NCI-H187 treated with DMSO at 0.1 percent for 48 hours (cell line): ENCODE measurements around the gene RPS6KA5.

Experiments used
- DNase-seq: peaks from one replicate; lab custom pipeline; 2025; lab: John Stamatoyannopoulos, UW

The RPS6KA5 gene

DNA sequence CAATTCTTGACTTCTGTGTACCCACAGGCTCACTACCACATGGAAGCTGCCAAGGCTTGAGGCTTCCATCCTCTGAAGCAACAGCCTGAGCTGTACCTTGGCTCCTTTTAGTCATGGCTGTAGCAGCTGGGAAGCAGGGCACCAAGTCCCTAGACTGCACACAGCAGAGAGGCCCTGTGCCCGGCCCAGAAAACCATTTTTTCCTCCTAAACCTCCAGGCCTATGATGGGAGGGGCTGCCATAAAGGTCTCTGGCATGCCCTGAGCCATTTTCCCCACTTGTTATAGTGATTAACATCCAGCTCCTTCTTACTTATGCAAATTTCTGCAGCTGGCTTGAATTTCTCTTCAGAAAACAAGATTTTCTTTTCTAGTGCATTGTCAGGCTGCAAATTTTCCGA lies 121.8 kb downstream of the RPS6KA5 start:
- no peak for DNase-seq

GRCh38 chr14:90936757-90937440 lies 123.5 kb downstream of the RPS6KA5 start:
- no peak for DNase-seq

DNA sequence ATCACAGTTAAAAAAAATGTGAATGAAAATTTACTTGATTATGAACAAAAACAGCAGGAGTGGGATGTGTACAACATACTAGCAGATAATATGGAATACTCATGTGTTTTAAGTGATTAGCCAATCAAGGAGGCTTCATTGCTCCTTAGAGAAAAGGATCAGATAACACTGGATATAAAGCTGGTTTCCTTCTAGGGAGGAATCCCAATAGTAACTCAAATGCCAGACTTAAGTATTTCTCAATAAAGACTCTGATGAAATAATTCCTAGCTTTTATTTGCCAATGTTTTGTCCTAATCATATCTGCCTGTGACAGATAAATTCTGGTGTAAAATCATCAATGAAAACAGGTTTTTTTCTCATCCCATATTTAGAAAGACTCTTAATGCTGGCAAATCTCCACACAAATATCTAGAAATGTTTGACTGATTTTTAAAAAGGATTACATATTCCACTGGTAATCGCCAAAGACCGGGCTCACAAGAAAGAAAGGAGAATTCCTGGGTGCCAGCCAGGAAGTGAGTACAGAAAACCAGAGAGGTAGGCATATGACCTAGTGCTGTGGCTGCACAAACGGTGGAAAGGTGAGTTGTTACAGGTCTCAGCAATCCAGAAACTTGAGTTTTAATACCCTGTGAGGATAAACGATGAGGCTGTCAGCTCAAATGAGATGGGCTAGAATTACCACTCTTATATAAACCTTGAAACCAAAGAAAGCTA lies 135.7 kb downstream of the RPS6KA5 start:
- no peak for DNase-seq

- DNase-seq, result no peak
Measured at GRCh38 chr14:90922141-90922540, 138.3 kb downstream of the RPS6KA5 start.

GRCh38 chr14:90911121-90911520 lies 149.3 kb downstream of the RPS6KA5 start:
- DNase-seq, result no peak

DNA sequence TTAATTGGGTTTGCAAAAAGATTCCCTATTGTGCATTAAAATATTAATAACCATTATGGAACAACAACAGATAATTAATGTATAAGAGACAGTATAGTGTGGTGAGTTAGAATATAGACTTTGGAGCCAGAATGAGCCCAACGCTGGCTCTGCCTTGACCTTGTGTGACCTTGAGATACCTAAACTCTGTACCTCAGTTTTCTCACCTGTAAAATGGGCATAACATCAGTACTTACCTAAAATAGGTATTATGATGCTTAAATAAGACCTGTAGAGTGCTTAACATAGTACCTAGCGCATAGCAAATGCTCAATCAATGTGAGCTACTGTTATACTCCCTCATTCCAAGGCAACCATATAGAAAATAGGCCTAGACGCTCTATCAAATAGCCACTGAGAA lies 153.3 kb downstream of the RPS6KA5 start:
- no peak for DNase-seq

GRCh38 chr14:90905531-90905930 lies 154.9 kb downstream of the RPS6KA5 start:
- no peak for DNase-seq

DNA sequence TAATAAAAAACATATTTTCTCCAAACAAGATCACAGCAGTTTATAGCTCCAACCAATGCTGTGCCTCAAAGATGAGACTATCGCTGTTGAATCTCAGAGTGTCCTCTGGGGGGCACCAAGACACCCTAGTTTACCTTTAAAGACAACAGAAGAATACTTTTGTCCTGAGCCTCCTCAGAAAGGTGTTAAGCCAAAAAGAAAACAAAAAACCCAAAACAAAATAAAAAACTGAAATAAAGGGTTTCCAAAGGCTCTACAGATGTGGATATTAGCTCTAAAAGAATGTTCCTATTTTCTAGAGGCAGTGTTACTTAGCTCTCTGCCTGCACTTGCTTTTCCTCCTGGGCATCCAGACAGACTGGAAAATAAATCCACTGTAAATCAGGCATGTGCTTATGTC lies 157.3 kb downstream of the RPS6KA5 start:
- DNase-seq, result peak; percentile 8

DNA sequence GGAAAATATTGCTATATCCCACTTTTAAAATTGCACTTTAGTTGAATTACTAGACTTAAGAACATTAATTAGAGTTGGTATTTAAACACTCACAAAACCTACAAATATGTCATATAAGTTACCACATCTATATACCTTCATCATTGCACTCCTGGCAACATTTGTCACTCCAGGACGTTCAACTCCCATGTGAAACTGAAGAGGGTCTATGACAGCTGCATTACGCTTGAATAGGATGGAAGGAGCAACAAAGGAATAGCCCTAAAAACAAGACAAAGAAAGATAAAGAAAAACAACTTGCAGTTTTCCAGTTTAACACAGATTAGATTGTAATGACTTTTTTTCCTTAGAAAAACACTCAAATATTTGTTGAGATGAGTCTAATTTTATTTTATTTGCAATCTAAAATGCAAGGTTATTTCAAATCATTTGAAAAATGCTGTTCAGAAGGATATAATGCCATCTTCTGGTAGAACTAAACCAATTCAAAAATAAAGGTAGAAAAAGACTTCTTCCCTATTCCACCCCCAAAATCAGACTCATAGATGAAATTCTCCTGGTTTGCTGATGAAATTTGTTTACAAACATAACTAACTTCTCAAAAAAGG lies 159.9 kb downstream of the RPS6KA5 start:
- no peak for DNase-seq

DNA sequence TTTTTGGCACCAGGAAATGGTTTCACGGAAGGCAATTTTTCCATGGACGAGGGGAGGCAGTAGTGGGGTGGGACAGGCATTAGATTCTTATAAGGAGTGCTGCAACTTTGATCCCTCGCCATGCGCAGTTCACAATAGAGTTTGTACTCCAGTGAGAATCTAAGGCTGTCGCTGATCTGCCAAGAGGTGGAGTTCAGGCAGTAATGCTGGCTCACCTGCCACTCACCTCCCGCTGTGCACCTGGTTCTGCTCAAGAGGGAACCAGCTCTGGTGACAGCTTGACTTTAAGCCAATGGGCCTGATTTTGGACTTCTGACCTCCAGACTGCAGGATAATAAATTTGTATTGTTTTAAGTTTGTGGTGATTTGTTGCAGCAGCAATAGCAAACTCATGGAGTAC lies 163.4 kb downstream of the RPS6KA5 start:
- no peak for DNase-seq

DNA sequence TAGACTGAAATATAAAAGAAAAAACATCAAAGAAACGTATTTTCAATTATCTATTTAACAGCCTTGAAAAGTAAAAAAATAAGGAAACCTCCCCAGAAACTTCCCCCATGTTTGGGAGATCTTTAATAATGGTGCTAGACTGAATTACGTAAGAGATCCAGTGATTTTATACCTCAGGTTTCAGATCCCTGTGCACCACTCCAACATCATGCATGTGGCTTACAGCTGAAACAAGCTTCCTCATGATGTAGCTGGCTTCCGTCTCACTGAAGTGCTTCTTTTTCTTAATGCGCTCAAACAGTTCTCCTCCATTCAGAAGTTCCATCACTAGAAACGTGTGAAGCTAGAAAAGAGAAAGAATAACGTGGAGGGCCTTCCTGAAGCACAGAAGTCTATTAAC lies 166.2 kb downstream of the RPS6KA5 start:
- no peak for DNase-seq

- no peak for DNase-seq
Measured at GRCh38 chr14:90893510-90893909, 166.9 kb downstream of the RPS6KA5 start.

DNA sequence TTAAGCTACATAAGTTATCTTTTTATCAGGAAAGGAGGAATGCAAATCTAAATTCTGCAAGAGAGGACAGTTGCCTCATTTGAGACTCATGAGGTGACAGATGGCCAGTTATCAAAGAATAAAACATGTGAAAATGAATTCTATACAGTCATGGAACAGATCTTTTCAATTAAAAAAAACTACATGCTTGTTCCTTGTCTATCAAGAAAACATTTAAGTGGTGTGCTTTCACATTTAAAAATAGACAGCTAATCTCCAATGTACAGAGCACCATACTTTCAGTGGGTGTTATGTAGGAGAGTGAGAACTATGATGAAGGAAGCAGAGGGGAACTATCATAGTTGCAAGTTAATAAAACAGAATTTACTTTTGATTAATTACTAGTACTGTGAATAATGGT lies 167.5 kb downstream of the RPS6KA5 start:
- DNase-seq, result no peak

DNA sequence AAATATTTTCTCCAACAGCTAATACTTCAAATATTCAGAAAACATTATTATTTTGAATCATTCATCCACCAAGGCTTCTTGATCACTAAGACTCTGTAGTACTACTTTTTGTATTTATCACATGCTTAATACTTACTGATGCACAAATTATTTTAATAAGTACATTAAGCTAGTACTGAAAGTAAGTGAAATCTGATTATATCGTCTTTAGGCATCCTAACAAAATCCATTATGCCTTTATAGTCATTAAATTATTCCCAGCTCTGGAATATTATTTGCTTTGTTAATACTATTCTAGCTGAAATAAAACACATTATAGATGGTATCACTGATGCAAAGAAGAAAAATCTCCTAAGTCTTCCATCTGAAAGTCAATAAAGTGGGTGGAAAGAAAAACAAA lies 169.1 kb downstream of the RPS6KA5 start:
- no peak for DNase-seq

DNA sequence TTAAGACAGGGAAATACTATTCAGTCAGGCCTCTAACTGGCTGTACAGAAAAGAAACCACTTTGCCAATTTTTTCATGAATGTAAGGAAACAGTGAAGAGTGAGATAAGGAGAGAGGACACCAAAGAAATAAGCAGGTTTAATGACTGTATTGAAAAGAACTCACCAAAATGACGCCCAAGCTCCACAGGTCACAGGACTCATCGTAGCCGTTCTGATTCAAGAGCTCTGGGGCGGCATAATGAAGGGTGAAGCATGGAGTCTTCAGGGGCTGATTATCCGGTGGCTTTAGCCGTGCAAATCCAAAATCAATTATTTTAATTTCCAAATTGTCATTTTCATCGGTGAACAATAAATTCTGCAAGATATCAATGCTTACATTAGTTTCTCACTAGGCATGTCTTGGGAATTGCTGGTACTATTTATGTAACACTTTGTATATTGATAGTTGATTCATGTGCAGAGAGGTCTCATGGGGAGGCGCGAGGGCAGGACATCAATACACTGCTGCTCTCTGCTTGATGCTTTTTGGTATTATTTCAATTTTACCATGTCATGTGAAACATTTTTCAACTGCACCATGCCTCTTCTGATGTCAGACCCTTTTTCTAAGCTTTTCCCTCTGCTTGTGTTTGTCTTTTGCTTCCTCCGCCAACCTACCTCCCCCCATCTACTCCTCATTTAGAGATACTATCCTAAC lies 170.0 kb downstream of the RPS6KA5 start:
- DNase-seq, result no peak

GRCh38 chr14:90886297-90886815 lies 174.1 kb downstream of the RPS6KA5 start:
- no peak for DNase-seq

DNA sequence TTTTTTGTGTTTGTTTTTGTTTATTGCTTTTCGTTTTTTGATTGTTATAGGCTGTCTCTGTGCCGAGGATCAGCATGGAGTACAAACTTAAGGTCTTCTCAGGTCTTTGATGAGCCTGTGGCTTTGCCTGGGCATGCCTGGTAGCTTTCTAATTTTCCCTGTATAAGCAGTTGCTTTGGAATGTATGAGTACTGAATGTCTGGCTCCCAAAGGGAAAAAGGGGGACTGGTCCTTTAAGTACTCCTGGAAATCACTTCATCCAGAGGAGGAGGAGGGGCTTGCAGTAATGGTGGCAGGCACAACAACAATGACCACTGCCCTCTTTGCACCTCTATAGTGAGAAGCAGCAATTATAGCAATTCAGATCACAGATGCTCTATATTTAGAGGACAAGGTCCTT lies 176.7 kb downstream of the RPS6KA5 start:
- DNase-seq, result no peak

DNA sequence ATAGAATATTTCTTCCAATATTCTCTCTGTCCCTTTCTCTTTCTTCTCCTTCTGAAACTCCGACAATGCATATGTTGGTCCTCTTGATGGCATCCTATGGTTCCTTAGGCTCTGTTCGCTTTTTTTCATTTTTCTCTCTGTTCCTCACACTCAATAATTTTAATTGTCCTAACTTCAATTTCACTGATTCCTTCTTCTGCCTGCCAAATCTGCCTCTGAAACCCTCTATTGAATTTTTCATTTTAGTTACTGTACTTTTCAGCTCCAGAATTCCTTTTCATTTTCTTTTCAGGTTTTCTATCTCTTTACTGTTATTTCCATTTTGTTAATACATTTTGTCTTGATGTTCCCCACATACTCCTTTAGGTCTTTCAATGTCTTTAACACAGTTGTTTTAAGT lies 177.2 kb downstream of the RPS6KA5 start:
- DNase-seq, result no peak

- DNase-seq, result no peak
Measured at GRCh38 chr14:90880282-90880681, 180.2 kb downstream of the RPS6KA5 start.

- DNase-seq, result no peak
Measured at GRCh38 chr14:90874599-90874998, 185.8 kb downstream of the RPS6KA5 start.

- DNase-seq, result no peak
Measured at GRCh38 chr14:90871605-90872233, 188.7 kb downstream of the RPS6KA5 start.

GRCh38 chr14:90870950-90871604 lies 189.4 kb downstream of the RPS6KA5 start:
- DNase-seq, result no peak
